Inflammatory macrophage (primary cell): ENCODE results near the gene SPARCL1.

Experiments
- DNase-seq, 2 donors: peaks; one replicate each; pipeline ENCODE4 v3.0.0-alpha.2; 2020 to 2022

SPARCL1 gene

DNA sequence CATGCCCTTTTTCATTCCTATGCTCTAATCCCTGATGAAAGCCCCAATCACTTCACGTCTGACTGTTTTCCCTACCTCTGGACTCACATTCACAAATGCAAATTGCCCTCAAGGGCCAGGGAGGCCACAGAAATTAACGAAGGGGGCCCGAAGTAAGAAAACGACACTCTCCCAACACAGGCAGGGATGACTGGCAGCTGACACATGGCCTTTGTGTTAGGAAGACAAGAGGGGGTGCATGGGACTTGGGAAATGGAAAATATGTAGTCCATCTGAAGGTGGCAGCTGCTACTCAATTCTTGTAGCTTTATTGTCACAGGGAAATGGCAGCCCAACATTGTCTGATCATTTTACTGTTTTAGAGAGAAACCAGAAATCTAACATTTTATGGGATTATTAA lies 12.3 kb upstream of the SPARCL1 start:
- DNase-seq, result no peak

DNA sequence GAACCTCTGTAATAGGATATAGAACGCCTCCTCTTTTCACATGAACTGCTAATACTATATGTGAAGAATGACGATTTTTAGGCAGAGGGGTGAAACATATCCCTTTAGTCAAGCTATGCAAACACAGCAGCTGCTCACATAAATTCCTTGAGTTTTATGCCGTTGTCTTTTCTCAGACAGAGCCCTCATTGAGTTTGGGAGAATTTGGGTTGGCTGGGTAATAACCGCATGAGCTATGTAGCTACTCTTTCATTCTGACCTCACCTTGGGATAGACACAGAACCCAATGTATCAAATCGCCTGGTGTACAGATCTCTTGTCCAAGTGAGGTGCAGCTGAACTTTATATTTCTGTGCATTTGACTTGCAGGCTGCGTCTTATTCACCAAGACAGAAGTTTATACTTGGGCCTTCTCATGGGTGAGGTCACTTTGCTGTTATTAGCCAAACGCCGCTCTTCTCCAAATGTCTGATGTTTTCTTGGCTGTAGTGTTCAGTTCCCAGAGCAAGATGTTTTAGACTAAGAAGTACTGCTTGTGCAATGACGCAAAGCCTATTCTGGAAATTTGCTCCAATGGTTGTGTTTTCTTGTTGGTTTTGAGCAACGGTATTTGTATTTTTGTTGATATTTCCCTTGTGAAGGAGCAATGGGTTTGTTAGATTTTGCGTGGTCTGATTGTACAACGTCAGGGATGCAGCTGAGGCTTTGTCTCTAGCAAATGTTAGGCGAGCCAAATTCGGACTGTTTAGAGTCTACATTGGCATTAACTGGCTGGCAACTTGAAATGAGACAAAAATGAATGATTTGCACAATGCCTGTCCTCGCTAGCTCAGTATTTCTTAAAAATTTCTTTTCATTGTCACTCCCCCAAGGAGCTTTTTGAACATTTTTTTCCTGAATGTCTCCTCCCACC lies 11.2 kb upstream of the SPARCL1 start:
- DNase-seq, result no peak

DNA sequence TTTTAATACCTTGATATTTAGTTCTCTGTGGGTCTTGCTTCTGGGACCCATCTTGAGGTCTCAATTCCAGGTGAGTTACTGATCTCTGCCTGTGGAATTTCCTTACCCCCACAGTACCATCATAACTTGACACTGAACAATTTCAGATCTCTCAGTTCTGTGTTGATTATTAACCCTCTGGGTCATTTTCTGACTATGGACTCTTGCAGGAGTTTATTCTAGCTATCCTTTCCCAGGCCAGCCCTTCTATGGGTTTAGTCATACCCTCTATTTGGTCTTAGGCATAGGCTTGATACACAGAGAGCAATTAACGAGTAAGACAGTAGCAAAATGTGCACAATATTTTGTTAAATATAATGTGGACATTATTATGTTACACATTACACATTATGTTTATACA lies 3.7 kb upstream of the SPARCL1 start:
- DNase-seq, result no peak

DNA sequence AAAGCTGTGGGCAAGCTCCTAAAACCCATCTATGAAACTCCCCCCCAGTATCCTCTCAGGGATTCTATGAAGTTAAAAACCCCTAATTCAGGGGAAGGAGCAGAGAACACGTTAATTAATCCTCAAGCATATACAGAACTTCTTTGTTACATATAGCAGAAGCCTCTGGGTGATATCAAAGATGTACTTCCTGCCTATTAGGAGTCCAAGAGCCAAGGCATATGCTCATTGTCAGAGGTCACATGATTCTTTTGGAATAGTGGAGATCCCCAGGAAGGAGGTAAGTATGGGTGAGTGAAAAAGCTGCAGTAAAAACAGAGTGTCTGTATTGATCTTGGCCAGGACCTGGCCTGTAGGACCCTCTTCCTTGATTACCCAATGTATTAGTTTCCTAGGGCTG lies 2.9 kb upstream of the SPARCL1 start:
- DNase-seq, result no peak

DNA sequence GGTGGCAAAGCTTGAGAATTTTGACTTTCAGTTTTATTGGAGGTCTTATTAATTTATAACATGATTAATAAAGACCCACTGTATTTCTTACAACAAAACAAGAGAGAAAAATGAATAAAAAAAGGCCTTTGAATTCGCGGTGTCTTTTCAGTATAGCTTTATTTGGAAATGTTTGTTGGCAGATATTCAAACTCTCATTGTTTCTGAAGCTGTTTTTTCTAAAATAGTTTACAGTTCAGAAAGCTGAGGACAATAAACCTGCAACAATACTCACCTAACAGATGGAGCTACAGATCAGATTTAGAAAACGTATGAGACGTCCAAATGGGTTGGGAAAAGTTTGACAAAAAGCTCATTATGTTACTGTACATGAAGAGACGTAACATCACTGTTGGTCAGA lies 2.4 kb upstream of the SPARCL1 start:
- DNase-seq, result no peak

DNA sequence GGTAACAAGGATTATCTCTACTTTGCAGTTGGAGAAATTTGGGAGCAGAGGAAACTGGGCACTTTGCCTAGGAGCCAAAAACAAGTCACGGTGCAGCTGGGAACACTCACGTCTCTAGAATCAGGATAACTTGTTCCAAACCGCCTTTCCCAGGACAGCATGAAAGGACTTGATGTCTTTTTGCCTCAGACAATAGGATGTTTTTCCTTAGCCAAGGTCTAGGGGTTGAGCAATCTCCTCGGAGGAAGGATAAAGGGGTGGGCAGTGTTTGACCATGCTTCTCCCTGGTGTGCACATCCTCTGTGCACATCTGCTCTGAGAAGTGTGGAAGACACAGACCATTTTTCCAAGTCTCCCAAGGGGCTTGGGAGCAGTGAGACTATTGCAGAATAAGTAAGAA lies 1.7 kb upstream of the SPARCL1 start:
- no peak for DNase-seq

DNA sequence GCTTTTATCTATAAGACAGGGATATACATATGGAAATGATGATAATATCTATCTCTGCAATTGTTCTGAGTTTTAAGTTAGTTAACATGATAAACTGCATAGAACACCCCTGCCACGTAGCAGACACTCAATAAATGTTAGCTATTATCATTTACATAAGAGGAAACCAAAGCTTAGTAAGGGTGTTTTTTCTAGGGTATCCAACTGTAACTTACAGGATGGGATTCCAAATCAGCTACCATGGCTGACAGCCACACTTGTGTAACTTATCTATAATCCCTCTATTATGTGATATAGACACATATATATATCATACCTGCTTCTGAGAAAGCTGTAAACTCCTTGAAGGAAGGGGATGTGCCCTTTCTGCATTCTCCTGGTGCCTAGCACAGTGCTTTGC lies 1.1 kb upstream of the SPARCL1 start:
- DNase-seq, result no peak

DNA sequence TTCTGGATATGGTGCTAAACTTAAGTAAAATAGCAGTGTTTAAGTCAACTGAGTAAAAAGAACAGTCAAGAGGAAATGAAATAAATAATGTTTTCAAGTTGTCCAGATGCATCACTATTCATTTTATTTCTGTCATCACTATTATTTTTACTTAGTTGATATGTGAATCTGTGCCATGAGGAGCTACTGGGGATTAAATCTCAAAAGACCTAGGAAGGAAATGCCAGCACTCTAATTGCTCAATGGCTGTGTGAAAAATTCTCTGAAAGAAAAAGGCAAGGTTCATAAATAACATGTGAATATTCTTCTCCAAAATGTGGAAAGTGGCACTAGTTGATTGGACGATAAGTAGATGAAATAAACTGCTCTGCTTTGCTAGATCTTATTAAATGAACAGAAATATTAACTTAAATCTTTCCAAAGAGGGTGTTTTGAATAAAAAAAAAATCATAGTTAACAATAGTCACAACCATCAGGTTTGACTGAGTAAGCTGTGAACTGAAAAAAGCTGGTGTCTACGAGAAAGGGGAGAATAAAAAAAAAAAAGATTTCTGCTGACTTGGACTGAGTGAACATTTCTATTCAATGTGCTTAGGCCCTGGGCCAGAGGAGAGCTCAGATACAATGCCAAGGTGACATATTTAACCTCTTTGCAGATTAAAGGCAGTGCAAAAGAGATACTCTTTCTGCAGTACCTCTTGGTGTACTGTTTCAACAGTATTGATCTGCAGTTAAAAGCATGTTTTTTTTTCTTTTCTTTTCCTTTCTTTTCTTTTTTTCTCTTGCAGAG lies 1.6 kb downstream of the SPARCL1 start:
- DNase-seq, result no peak

DNA sequence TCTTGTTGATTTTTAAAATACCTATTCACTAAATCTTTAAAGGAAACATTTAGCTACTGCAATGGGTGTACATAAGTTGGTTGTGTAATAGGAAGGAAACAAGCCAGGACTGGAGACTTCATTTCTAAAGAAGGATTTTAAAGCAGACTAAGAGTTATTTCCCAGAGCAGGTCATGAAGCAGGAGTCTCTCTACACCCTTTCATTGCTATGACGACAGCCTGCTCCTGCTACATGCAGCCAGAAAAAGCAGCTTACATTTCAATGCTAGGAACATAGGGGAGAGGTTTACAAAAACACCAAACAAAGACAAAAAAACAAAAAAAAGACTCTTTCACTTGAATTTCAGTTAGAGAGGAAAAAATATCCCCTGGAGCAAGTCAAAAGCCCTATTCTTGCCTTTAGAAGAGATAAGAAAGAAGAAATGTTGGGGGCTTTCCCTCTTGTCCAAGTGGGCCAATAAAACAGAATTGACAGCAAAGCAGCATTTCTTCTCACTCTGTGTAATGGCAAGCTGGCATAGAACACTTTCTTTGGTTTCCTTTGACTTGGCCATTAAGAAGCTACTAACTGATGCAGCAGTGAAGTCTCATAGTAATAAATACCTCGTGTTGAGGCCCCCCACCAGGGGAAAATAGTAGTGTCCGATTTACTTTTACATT lies 3.4 kb downstream of the SPARCL1 start:
- no peak for DNase-seq

DNA sequence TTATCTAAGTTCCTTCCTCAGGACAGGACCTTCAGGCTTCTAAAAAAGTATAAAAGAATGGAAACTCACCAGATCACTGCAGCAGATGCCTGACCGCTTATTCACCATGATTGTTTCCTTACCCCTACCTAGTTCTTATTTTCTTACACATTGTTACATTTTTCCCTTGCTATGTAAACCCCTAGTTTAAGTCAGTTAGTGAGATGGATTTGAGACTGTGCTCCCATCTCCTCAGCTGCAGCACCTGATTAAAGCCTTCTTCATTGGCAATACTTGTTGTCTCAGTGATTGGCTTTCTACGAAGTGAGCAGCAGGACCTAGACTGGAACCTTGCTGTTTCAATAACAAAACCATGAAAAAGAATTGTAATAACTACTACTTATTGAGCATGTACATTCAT lies 4.7 kb downstream of the SPARCL1 start:
- DNase-seq, result no peak

DNA sequence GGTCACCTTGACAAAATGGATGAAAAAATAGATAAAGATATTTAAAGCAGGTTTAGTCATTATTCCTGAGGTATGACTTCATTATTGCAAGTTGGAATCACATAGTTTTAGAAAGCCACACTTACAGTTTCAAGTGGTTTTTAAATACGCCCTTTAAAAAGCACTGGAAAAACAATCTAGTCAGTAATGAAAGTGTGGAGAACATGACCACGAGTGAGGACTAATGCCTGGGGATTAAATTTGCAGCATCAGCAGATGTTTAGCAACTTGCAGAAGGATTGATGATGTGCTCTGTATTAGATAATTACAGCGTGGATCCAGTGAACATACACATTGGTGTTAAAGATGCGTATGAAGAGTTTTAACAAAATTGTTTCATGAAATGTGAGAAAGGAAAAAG lies 5.9 kb downstream of the SPARCL1 start:
- DNase-seq, result no peak

DNA sequence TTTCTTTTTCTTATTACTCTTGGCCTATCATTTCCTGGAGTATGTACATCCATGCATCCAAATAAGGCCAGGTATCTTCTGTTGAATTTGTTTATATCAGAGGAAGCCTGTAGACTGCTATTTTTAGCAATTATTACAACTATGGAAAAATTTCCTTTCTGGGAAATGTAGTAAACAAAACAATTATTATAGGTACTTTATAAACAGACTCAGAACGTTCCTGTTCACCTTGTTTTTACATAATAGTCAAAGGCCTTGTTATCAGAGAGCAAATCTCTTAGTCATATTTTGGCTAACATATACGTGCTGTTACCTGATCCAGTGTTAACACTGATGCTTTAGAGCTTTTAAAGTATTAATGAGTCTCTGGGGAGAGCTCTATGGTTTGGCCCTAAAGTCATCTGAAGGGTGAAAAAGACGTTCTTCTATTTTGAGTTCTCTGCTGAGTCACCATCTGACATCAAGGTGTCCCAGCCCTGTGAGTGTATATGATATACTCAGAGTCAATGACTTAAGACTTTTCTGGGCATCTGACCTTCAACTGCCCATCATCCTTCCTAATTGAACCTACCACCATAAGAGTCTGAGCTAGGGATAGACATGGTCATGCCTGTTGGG lies 7.3 kb downstream of the SPARCL1 start:
- DNase-seq, result no peak

DNA sequence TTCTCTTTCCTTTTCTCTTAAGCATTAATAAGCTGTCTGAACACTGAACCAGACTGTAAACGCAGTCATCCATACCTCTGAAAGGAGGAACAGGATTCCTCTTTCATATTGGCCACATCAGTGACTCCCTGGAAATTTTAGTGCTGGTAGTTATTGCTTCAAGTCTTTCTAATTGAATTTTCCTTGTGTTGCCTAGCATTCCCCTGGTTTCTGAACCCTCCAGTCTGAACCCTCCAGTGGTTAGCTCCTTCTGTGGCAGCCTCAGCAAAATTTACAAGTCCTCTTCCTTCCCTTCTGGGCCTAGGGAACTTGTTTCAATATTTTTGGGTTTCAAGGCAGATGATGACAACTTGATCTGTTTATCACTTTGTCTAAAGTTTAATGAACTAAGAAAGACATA lies 7.9 kb downstream of the SPARCL1 start:
- no peak for DNase-seq

DNA sequence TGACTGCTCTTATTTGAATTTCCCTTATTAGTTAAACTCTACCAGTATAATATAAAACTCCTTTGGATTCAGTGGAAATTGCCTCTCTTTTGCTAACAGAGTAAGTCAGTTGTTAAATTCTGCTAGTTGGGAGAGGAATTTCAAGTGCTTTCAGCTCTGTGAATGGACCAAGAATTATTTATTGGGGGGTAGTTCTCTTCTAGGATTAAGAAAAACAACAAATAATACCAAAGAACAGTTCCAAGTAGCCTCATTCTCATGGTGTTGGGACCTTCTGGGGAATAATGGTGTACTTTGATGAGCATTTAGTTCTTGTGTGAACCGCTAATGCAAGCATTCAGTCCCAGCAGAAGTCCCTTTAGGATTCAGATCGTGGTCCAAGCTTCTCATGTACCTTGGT lies 11.6 kb downstream of the SPARCL1 start:
- no peak for DNase-seq

DNA sequence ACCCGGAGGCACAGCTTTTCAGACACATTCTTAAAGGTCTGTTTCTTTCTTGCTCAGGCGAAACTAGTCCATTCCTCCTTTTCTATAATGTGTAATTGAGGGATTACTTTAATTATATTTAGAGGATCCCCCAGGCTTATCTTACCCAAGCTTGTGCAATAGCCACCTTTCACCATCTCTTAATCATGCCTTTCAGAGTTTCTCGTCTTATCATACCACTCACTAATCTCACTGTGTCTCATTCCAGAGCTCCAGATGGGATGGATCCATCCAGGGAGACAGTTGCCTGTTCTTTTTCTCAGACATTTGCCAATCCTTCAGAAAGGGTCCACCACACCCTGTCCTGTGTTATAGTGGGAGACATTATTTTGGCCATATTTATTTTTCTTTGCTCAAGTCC lies 12.5 kb downstream of the SPARCL1 start:
- no peak for DNase-seq

DNA sequence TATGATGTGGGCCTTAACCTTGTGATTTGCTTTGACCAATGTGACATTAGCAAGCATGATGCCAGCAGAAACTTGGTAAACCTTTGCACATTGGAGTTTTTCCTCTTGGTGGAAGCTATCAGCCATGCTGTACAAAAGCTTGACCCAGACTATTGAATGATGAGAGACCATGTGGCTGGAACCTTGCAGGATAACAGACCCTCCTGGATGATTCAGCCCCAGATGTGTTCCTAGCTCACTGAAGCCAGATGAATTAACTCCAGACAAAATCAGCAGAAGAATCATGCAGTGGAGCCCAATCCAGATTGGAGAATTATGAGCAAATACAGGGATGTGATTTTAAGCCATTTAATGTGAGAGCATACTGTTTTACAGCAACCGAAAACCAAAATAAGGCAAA lies 16.8 kb downstream of the SPARCL1 start:
- no peak for DNase-seq

DNA sequence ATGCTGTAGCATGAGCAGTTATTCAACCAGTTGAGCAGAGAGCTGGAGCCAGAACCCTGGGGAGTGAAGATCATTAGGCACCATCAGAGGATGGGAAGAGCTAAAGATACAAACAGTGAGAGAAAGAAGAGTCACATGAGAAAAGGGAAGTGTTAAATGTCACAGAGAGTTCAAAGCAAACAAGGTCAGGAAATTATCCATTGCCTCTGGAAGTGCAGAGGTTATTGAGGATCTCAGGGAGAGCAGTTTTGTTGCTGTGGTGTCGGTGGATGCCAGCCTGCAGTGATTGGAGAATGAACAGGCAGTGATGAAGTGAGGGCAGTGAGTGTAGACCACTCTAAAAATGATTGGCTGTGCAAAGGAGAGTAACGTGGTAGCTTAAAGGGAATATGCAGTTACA lies 17.7 kb downstream of the SPARCL1 start:
- no peak for DNase-seq

DNA sequence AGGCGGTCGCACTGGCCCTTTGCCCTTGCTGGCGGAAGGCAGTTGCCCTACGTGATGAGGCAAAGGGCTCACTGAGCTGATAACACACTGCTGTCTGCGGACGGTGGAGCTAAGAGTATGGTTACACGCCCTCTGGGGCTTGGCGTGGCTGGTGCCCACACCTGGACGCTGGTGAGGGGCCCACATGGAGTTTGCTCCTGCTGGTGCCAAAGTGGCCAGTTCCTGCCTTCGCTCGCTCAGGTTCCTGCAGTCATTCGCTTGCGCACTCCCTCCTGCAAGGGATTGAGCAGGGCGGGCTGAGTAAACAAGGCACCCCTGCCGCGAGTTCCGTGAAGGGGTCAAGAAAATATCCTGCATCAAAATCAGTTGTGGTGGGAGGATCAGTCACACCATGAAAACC lies 18.4 kb downstream of the SPARCL1 start:
- no peak for DNase-seq

DNA sequence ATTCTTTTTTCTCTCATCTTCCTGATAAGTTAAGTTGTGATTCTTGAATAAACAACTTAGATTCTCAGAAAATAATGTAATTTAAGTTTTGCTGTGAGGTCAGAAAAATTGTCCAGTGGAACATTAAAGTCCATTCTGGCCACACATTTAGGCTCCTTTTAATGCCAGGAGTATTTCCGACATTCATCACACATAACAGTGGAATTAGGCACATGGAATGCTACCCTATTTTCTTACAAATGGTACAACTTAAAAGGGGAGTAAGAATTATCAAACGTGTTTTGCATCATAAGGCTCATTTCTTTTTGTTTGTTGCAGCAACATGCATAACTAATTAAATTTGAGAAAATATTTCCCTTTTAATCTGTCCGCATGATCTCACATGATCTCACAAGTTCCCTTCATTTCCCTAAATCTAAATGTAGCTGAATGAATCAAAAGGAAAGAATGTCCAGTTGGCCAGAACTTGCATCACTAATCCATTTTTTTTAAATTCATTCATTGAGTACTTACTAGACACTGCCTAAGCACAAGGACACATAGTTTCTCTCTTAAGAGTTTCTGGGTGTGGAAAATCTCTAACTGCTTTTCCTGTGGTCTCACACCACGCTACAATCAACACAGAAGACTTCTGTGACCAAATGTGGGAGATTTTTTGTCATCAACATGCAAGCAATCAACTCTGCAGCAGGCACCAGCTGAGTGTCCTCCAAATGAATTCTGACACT lies 22.0 kb downstream of the SPARCL1 start:
- no peak for DNase-seq

DNA sequence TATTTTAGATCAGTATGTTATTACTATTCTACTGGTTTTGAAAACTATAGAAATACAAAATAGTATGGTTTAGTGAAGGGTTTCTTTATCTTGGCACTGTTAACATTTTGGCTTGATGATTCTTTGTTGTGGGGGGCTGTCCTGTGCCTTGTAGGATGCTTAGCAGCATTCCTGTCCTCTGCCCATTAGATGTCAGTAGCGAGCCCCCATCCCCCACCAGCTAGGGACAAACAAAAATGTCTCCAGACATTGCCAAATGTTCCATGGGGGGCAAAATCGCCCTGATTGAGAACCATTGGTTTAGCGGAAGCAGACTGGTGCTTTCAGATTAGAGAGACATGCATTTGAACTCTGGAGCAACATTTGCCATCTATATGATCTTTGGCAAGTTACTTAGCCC lies 23.3 kb downstream of the SPARCL1 start:
- DNase-seq, result no peak

DNA sequence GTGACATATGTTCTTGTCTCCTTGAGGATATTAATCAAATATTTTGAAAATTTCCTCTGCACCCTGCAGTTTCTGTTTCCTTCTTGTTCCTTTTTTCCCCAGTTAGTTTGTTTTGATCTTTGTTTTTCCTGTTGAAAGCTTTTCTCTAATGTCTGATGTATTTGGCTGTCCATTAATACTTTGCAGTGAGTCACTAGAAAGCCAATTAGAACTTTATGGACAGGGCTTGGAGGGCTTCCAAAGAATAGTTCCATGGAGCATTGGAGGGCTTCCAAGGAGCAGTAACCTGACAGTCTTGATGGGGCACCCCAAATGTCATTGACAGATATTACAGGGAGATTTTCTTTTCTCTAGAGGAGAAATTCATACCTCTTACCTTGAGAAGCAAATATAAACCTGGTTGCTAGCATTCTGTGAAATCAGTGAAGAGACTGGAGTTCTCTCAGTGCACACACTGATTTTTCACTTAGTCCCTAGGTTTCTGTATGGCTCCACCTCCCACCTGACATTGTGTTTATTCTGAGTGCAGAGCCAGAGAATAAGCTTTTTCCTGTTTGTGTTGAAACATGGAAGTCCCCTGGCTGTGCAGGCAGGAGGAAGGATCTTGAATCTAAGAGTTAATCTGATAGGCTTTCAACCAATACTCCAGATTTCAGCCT lies 26.5 kb downstream of the SPARCL1 start:
- no peak for DNase-seq

DNA sequence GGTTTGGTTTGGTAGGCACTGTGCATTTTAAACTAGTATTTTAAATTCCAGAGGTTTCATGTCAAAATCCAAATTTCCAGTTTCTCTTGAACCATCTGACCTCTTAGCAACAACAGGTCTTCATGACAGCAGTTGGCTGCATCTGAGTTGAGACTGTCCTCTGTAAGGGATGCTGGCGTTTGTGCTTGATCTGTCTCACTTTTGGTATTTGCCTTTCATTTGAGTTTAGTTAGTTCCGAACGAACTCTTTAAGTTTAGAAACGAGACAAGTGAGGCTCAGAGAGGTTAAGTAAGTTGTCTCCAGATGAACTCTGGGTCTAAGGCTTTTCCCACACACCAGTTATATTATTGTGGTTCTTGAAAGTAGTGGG lies 29.1 kb downstream of the SPARCL1 start:
- DNase-seq, result no peak
